GM12875 (cell line): ENCODE measurements around the gene ASB1.

Experiments used
- H3K4me3 ChIP-seq: one replicate; pipeline ENCODE4 v1.5.1; 2011; ENCODE audit warnings: low read depth, low read length, control low read depth
- TF ChIP-seq, protein P1 (sequence below): IDR thresholded peaks from 2 replicates; pipeline ENCODE4 v1.5.1; 2011; ENCODE audit warnings: low read depth, mild to moderate bottlenecking, control low read depth, inconsistent platforms, low read length, moderate library complexity, borderline replicate concordance; ENCODE audit not compliant: insufficient read depth

The ASB1 gene

DNA sequence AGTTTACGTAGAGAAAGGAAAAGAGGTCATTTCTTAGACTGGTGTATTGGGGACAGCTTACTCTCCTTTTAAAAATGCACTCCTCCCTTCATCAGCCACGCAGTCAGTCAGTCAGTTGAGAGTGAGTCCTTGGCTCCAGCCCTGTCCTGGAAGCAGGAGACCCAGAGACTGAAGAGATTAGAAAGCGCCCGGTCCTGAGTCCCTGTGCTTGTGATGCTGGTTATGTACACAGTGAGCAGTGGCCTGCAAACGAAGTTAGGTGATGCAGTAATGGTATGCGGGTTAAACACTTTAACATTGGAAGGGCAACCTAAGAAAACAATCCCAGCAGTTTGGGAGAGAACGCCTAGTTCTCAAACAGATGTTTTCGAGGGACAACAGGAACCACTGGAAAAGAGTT lies 6.3 kb upstream of the ASB1 start:
- TF ChIP-seq, protein P1, sequence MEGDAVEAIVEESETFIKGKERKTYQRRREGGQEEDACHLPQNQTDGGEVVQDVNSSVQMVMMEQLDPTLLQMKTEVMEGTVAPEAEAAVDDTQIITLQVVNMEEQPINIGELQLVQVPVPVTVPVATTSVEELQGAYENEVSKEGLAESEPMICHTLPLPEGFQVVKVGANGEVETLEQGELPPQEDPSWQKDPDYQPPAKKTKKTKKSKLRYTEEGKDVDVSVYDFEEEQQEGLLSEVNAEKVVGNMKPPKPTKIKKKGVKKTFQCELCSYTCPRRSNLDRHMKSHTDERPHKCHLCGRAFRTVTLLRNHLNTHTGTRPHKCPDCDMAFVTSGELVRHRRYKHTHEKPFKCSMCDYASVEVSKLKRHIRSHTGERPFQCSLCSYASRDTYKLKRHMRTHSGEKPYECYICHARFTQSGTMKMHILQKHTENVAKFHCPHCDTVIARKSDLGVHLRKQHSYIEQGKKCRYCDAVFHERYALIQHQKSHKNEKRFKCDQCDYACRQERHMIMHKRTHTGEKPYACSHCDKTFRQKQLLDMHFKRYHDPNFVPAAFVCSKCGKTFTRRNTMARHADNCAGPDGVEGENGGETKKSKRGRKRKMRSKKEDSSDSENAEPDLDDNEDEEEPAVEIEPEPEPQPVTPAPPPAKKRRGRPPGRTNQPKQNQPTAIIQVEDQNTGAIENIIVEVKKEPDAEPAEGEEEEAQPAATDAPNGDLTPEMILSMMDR, result no peak
- H3K4me3 ChIP-seq, result no peak overlapping the region

DNA sequence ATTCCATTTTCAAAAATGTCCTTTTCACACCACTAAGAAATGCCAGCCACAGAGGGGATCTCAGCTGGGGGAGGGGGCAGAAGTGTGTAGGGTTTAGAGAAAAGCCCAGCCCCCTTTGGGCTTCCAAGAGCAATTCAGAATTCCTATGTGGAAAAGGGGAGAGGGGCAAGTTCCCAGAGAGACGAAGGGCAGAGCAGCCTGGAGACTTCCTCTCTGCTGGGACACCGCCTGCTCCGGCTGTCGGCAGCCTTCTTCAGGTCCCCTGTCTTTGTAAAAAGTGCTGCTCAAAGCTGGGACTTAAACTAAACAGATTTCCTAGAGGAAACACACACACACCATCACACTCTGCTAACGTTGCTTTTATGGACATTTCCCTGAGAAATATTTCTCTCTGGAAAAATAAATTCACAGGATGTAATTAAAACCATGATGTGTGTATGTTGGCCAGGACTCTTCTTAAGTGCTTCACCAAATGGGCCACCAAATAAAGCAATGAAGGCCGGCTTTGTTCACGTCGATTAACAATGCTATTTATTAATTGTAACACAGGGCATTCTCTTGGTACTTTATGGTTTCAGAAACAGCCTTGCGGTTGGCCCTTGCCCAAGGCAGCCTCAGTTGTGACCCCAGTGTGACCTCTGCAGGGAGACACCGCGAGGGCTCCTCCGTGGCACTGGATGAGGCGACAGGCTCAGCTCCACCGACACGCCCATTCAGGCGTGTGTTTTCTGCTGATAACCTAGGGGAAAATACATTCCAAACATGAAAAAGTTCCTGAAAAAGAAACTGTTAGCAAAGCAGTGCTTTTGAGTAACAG lies 5.6 kb upstream of the ASB1 start:
- H3K4me3 ChIP-seq, result no peak overlapping the region
- TF ChIP-seq, protein P1, result no peak

DNA sequence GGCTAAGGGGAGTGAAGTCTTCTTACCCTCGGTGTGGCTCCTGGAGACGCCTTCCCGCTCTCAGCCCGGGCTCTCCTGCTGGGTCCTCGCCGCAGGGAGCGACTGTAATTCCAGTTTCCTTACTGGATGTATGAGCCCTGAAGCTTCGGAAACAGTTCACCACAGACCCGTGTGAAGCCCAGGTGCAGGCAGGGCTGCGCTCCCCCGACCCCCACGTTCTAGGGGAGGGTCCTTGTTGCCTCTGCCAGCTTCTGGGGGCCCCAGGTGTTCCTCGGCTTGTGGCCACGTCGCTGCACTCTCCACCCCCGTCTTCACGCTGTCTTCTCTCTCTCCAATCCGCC lies 5.1 kb upstream of the ASB1 start:
- TF ChIP-seq, protein P1, result no peak
- no peak overlapping the region for H3K4me3 ChIP-seq

DNA sequence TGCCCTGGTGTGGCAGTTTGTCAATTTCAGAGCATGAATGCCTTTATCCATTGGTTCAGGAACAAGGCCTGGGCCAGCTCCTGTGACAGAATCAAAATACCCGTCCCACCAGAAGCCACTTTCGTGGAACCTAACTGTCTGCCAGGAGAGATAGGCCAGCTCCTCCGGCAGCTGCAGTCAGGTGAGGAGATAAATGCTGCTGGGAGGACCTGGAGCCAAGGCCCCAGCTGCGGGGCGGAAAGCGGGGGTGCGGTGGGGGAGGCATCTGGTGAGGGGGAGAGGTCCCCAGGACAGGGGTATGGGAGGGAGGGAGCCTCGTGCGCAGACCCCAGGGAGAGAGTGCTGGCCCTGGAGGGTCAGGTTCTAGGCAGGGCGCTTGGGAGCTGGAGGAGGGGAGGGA lies 4.4 kb upstream of the ASB1 start:
- H3K4me3 ChIP-seq, result no peak overlapping the region

DNA sequence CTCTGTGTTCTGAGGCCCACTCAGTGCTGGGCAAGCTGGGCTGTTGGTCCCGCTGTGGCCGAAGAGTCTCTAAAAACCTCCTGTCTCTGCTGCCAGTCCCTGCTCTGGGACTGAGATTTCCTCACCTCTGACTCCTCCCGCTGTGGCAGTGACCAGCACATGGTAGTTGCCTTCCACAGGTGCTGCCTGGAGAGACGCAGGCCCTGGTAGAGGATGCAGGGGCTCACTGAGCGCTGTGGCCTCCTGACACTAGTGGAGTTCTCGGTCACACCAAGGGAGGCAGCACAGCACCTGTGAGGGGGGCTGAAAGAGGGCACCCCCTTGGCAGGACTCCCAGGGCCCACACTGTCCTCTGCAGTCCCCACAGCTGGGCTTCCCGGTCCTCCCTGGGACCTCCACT lies 3.8 kb upstream of the ASB1 start:
- TF ChIP-seq, protein P1, result no peak
- no peak overlapping the region for H3K4me3 ChIP-seq

More for the DNA sequence above, 4.4 kb upstream of the ASB1 start:
- TF ChIP-seq, protein P1, result no peak

DNA sequence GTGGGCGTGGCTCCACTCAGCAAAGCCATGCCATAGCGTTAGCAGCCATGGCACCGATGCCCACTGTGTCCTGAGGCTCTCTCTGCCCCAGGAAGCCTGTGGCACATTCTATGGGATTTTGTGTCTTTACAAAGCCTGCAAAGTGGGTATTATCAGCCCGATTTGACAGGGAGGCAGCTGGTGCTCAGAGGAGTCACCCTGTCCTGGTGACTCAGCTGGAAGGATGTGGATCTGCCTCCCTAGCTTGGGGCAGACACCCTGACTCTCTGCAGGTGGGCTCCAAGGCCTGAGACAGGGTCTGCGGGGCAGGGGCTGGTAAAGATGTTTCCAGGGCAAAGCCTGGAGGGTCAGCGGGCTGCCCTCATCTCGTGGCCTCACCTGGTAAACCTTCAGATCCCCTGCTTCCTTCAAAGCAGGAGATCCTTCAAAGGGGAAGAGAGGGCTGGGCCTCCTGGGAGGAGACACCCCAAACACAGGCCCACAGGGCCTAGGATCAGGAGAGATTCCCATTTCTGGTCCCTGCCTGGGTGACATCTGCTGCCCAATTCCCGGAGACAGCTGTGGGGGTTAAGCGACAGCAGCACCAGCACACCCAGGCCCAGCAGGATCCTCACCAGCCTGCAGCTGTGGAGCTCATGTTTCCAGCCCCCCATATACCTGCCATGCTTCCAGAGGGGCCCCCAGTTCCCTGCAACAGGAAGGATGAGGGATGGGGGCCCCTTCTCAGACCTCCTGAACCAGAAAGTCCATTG lies 3.0 kb upstream of the ASB1 start:
- TF ChIP-seq, protein P1, result no peak
- H3K4me3 ChIP-seq, result no peak overlapping the region

DNA sequence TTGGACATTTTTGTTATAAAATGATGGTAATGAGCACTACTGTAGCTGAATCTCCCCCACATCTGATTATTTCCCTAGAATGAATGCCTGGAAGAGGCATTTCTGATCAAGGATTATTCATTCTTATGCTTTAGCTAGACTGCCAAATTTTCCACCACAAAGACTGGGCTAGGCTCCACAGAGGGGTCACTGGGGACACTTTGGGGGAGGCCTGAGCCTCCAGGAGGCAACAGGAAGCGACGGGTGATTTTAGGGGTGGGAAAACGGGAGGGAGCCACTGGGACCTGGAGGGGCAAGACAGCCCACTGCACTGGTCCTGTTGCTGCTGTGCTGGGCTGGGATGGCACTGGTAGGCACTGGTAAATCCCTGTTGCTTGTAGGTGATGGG lies 2.4 kb upstream of the ASB1 start:
- H3K4me3 ChIP-seq, result no peak overlapping the region
- TF ChIP-seq, protein P1, result no peak
